Spleen (tissue), 11 donors: ENCODE data around the gene ANKRD22. TPM values are rescaled to one million over a fixed set of nuclear protein-coding genes. Genes with fewer than 3 reads are reported as not detected.

Experiments used
- DNase-seq: peaks from one replicate; pipeline ENCODE4 v3.0.0-alpha.2; 2020
- H3K27ac ChIP-seq, 8 donors: fragments of 200-600 bp; sonication (generic) in 7 of 8; 1 replicate in 4 of 8; 2 replicates in 4 of 8; pipeline versions ENCODE4 v1.5.0 to v1.8.0; 2016 to 2021; ENCODE audit warnings: inconsistent platforms in 4 of 8, mild to moderate bottlenecking in 4 of 8, moderate library complexity in 1 of 8
- H3K27me3 ChIP-seq, 7 donors: fragments of 200-600 bp; sonication (generic) in 6 of 7; replicated peaks in 1 of 7; 1 replicate in 4 of 7; 2 replicates in 3 of 7; pipeline versions ENCODE4 v1.5.0 to v1.8.0; 2016 to 2021; ENCODE audit warnings: inconsistent platforms in 3 of 7, mild to moderate bottlenecking in 1 of 7
- H3K36me3 ChIP-seq, 6 donors: fragments of 200-600 bp; sonication (generic) in 5 of 6; 1 replicate in 4 of 6; 2 replicates in 2 of 6; pipeline versions ENCODE4 v1.5.0 to v1.8.0; 2016 to 2021; ENCODE audit warnings: inconsistent platforms in 2 of 6
- H3K4me1 ChIP-seq, 6 donors: fragments of 200-600 bp; sonication (generic) in 5 of 6; 1 replicate in 3 of 6; 2 replicates in 3 of 6; pipeline versions ENCODE4 v1.5.0 to v1.8.0; 2016 to 2021; ENCODE audit warnings: inconsistent platforms in 3 of 6
- H3K4me3 ChIP-seq, 8 donors: fragments of 200-600 bp; sonication (generic) in 7 of 8; 1 replicate in 4 of 8; 2 replicates in 4 of 8; pipeline versions ENCODE4 v1.5.0 to v1.8.0; 2016 to 2021; ENCODE audit warnings: inconsistent platforms in 4 of 8, mild to moderate bottlenecking in 4 of 8, moderate library complexity in 2 of 8
- H3K9me3 ChIP-seq, 8 donors: fragments of 200-600 bp; sonication (generic) in 7 of 8; 1 replicate in 4 of 8; 2 replicates in 4 of 8; pipeline versions ENCODE4 v1.5.0 to v1.8.0; 2016 to 2021; ENCODE audit warnings: inconsistent platforms in 4 of 8
- POLR2A ChIP-seq, 3 donors: fragments of 450-650 bp; IDR thresholded peaks; one replicate each; pipeline ENCODE4 v1.5.1; 2017; ENCODE audit warnings: antibody characterized with exemption in 3 of 3, mild to moderate bottlenecking in 1 of 3
- POLR2AphosphoS5 ChIP-seq, 3 donors: sonication (generic); formaldehyde crosslinking; IDR thresholded peaks; one replicate each; pipeline ENCODE4 v1.5.1; 2017; ENCODE audit warnings: antibody characterized with exemption in 3 of 3
- WGBS, 5 donors: extraction: QIAGEN DNeasy Blood & Tissue Kit in 3 of 5; methylation state at CpG; one replicate each; pipeline versions ENCODE4 v1.1.5 to v1.1.7; 2013 to 2018; 5-methylcytosine and 5-hydroxymethylcytosine counted together
- intact Hi-C: fragments of 100-400 bp; cut with DNase I; formaldehyde crosslinking; loops from one replicate; pipeline ENCODE4 v1.15.0; 2023; ENCODE audit warnings: low total_unique reads
- polyA plus RNA-seq, 3 donors: library from polyadenylated mRNA; stranded (reverse); fragments of 200-250 nt; gene quantifications; one replicate each; pipeline ENCODE4 v1.2.1, GENCODE V29; 2013
- total RNA-seq, 7 donors: library from RNA; depleted of rRNA in 3 of 7; stranded (reverse); fragments of >200 nt in 3 of 7; fragmentation: NEBNext Ultra II Directional in 4 of 7; extraction: Animal tissue kit (Norgen Biotek cat#: 25700) in 4 of 7; gene quantifications; one replicate each; pipeline versions ENCODE4 v1.1.0 to v1.2.1, GENCODE V29; 2016 to 2021
- TF ChIP-seq, protein P1 (sequence below), 11 experiments: fragments of 200-600 bp in 7 of 11; fragments of 450-650 bp in 4 of 11; sonication (generic) in 4 of 11; IDR thresholded peaks in 8 of 11; conservative IDR thresholded peaks in 3 of 11; 1 replicate in 7 of 11; 2 replicates in 4 of 11; pipeline versions ENCODE4 v1.4.0 to v1.8.0; 2016 to 2021; ENCODE audit warnings: antibody characterized with exemption in 11 of 11, inconsistent platforms in 4 of 11, mild to moderate bottlenecking in 1 of 11
- donor health status: healthy with polysubstance abuse.
- donor health status: DM: no; HTN: no; CAD: no; lungs with moderate emphysema.
- donor health status: DM: no; HTN: no; CAD: no.
- donor health status: Bipolar disorder and iron deficiency.
- donor health status: healthy.
- donor health status: DM: no; HTN: no; CAD: no.
- donor health status: DM: yes; HTN: yes; CAD: no.

Gene ANKRD22
- total and polyA plus RNA-seq, 10 donors, result 2.2 to 11.5 (median 7.0) TPM

DNA sequence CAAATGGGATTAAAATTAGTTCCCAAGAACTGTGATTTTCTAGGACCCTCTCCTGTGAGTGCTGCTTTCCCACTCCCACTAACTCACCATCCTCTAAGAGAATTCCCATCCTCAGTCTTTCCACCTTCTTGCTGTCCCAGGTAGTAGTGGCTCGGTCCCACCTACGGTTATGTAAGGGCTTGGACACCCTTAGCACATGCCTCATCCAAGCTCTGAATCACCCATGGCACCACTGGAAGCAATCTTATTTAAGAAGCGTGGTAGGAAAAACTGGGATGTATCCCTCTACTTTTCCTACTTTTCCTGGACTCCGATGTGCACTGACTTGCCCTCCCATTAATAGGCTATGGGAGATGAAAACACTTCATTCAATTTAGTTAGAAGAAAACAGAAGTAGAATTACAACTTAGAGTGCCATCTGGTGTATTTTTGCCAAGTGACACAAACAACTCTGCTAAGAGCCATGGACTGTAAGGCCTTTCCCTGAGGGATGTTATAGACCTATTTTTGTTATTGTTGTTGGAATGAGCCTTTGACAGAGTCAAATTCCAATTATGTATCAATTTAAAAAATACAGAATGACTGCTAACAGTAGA lies 13.7 kb upstream of the ANKRD22 start:
- 85 to 89% (median 87%) methylated on average over 4 of the region's 4 CpGs for whole genome bisulfite sequencing, 5 donors
- intact Hi-C loops, result no loop called here

DNA sequence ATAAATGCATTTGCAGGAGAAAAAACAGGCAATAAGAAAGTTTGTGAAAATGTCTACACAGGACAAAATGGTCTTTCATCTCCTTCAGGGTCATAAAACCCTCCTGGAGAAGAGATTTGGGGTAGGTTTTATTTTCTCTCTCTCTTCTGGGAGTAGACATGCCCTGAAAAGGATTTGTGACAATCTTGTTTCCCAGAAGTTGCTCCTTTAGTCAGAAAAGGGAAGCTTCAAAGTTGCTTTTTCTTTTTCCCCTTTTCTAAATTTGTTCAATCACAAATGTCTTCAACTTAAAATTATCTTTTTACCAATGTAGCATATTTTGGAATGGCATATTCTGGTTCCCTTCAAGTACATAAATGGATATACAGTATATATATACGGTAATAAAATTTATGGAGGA lies 9.4 kb upstream of the ANKRD22 start:
- intact Hi-C loops, result no loop called here
- H3K9me3 ChIP-seq, result no peaks in the 10 kb centered on the region
- TF ChIP-seq POLR2AphosphoS5 (IDR thresholded peaks at IDR 0.05) (no peak), POLR2A (IDR thresholded peaks at IDR 0.05) (no peak)
- TF ChIP-seq, protein P1, sequence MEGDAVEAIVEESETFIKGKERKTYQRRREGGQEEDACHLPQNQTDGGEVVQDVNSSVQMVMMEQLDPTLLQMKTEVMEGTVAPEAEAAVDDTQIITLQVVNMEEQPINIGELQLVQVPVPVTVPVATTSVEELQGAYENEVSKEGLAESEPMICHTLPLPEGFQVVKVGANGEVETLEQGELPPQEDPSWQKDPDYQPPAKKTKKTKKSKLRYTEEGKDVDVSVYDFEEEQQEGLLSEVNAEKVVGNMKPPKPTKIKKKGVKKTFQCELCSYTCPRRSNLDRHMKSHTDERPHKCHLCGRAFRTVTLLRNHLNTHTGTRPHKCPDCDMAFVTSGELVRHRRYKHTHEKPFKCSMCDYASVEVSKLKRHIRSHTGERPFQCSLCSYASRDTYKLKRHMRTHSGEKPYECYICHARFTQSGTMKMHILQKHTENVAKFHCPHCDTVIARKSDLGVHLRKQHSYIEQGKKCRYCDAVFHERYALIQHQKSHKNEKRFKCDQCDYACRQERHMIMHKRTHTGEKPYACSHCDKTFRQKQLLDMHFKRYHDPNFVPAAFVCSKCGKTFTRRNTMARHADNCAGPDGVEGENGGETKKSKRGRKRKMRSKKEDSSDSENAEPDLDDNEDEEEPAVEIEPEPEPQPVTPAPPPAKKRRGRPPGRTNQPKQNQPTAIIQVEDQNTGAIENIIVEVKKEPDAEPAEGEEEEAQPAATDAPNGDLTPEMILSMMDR (IDR thresholded peaks at IDR 0.05 in 8 of 11, conservative IDR thresholded peaks at IDR 0.05 in 3 of 11), result no peak
- peak overlapping the region in 1 of 8 donors; percentile 53 for H3K27ac ChIP-seq
- H3K4me1 ChIP-seq, result peaks cover 0 to 18% (median 8%) of the 10 kb centered on the region in 6 donors
- H3K4me3 ChIP-seq, result no peak overlapping the region
- DNase-seq, result no peak
- WGBS, 5 donors, result 0 to 95% (median 87%) methylated on average over 1 of the region's 1 CpG
- H3K36me3 ChIP-seq, result no peaks in the 10 kb centered on the region
- H3K27me3 ChIP-seq, result no peaks in the 10 kb centered on the region

More for the DNA sequence above, 13.7 kb upstream of the ANKRD22 start:
- H3K27me3 ChIP-seq, result no peaks in the 10 kb centered on the region
- no peak overlapping the region for H3K4me3 ChIP-seq
- H3K4me1 ChIP-seq, result peaks cover 0 to 11% (median 2%) of the 10 kb centered on the region in 6 donors
- H3K9me3 ChIP-seq, result no peaks in the 10 kb centered on the region
- TF ChIP-seq, protein P1 (IDR thresholded peaks at IDR 0.05 in 8 of 11, conservative IDR thresholded peaks at IDR 0.05 in 3 of 11), result peak in 3 of 11 experiments; percentile 29 to 37 (median 32)
- TF ChIP-seq POLR2AphosphoS5 (IDR thresholded peaks at IDR 0.05) (no peak), POLR2A (IDR thresholded peaks at IDR 0.05) (no peak)
- H3K36me3 ChIP-seq, result no peaks in the 10 kb centered on the region
- H3K27ac ChIP-seq, result no peak overlapping the region
- DNase-seq, result no peak

DNA sequence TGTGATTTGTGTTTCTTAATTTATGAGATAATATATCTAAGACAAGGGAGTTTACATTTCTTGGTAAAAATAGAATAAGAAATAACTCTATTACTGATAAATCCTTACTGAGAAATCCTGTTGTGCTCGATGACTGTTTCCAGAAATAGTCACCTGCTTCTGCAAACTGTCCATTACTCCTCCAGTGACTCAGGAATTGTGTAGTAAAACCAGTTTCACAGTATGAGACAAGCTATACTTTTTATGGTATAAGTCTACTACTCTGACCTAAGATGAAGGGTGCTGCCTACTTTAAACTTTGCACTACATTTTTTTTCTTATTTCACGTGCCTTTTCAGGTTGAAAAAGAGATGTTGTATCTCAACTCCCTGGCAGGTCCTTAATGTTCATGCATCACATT lies 6.8 kb upstream of the ANKRD22 start:
- intact Hi-C loops, result no loop called here
- H3K4me3 ChIP-seq, result no peak overlapping the region
- no peaks in the 10 kb centered on the region for H3K9me3 ChIP-seq
- H3K27me3 ChIP-seq, result no peaks in the 10 kb centered on the region
- TF ChIP-seq POLR2A (IDR thresholded peaks at IDR 0.05), result no peak
- no peak for TF ChIP-seq POLR2AphosphoS5 (IDR thresholded peaks at IDR 0.05)
- TF ChIP-seq, protein P1 (IDR thresholded peaks at IDR 0.05 in 8 of 11, conservative IDR thresholded peaks at IDR 0.05 in 3 of 11), result no peak
- DNase-seq, result no peak
- H3K36me3 ChIP-seq, result no peaks in the 10 kb centered on the region
- no peak overlapping the region for H3K27ac ChIP-seq
- 66 to 82% (median 79%) methylated on average over 2 of the region's 2 CpGs for WGBS, 5 donors
- H3K4me1 ChIP-seq, result peaks cover 0 to 32% (median 8%) of the 10 kb centered on the region in 6 donors

DNA sequence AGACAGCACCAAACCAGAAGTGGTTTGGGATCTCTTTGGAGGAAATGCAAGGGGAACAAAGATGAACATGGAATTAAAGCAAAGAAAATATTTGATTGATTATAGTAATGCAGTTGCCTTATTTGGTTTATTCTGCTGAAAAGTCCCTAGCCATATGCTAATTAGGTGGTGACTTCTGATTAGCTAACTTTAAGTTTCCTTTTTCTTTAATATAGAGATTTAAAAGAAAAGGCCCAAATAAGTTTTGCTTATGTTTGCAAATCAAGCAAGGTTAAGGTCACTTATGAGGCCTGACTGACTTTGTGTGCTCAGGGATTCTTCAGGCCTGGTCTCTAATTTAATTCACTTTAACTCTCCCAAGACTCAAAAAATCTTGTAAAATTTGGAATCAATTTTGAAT lies 6.2 kb upstream of the ANKRD22 start:
- H3K27ac ChIP-seq, result no peak overlapping the region
- no peak for TF ChIP-seq POLR2AphosphoS5 (IDR thresholded peaks at IDR 0.05)
- TF ChIP-seq, protein P1 (IDR thresholded peaks at IDR 0.05 in 8 of 11, conservative IDR thresholded peaks at IDR 0.05 in 3 of 11), result no peak
- no peak for TF ChIP-seq POLR2A (IDR thresholded peaks at IDR 0.05)
- H3K27me3 ChIP-seq, result no peaks in the 10 kb centered on the region
- no peaks in the 10 kb centered on the region for H3K9me3 ChIP-seq
- H3K4me3 ChIP-seq, result no peak overlapping the region
- peaks cover 0 to 39% (median 8%) of the 10 kb centered on the region in 6 donors for H3K4me1 ChIP-seq
- H3K36me3 ChIP-seq, result no peaks in the 10 kb centered on the region
- no peak for DNase-seq
- intact Hi-C loops, result no loop called here
